Activated CD4-positive, CD25-positive, alpha-beta regulatory T cell treated with anti-CD3 and anti-CD28 coated beads, Interleukin-2, amount 50 U/mL, for 24 hours (primary cell): ENCODE data around the gene PPP2R5E.
"Not testable (repeated sequence)": the region's sequence is repeated elsewhere in the genome, so short reads cannot be mapped to it uniquely, and the experiment has no call there.

Source experiments
- ATAC-seq, 2 donors: fragments of 150-1000 bp; cut with Tn5 transposase; one replicate each; pipeline ENCODE4 v1.10.0; 2021; ENCODE audit warnings: mild to moderate bottlenecking in 1 of 2, moderate library complexity in 1 of 2

The PPP2R5E gene

GRCh38 chr14:63543000-63543825 is at the start of gene PPP2R5E:
Gene PPP2R5E (minus strand): TSS chr14:63543377. CDS start chr14:63539685, 3,692 bp downstream.
- peak; percentile 98 for ATAC-seq

- ATAC-seq = not testable (repeated sequence)
These were observed 39.9 kb upstream of the PPP2R5E start for GRCh38 chr14:63583046-63583445.

- ATAC-seq = no peak
These were observed 38.3 kb upstream of the PPP2R5E start for GRCh38 chr14:63581491-63581890.

- no peak for ATAC-seq
These were observed 35.1 kb upstream of the PPP2R5E start for GRCh38 chr14:63578300-63578699.

- ATAC-seq = no peak
These were observed 30.4 kb upstream of the PPP2R5E start for GRCh38 chr14:63573581-63573980.

GRCh38 chr14:63565448-63565847 is 22.3 kb upstream of the PPP2R5E start:
- ATAC-seq = no peak

- no peak for ATAC-seq
These were observed 21.1 kb upstream of the PPP2R5E start for GRCh38 chr14:63564318-63564717.

GRCh38 chr14:63563370-63564026 is 20.3 kb upstream of the PPP2R5E start:
- no peak for ATAC-seq

GRCh38 chr14:63562405-63562804 is 19.2 kb upstream of the PPP2R5E start:
- no peak for ATAC-seq

GRCh38 chr14:63555572-63555971 is 12.4 kb upstream of the PPP2R5E start:
- peak in 1 of 2 donors; percentile 27 for ATAC-seq

- ATAC-seq = no peak
These were observed 8.2 kb upstream of the PPP2R5E start for GRCh38 chr14:63551332-63551731.

GRCh38 chr14:63547798-63548335 is 4.7 kb upstream of the PPP2R5E start:
- ATAC-seq = no peak

- no peak for ATAC-seq
These were observed 2.3 kb upstream of the PPP2R5E start for GRCh38 chr14:63545431-63545830.

- ATAC-seq = no peak
These were observed 1.6 kb upstream of the PPP2R5E start for GRCh38 chr14:63544591-63545299.

- ATAC-seq = peak in 1 of 2 donors; percentile 15
These were observed 739 bp upstream of the PPP2R5E start for GRCh38 chr14:63543826-63544406.

- ATAC-seq = no peak
These were observed 762 bp downstream of the PPP2R5E start for GRCh38 chr14:63542231-63542999.

- no peak for ATAC-seq
These were observed 7.3 kb downstream of the PPP2R5E start for GRCh38 chr14:63535918-63536317.

- no peak for ATAC-seq
These were observed 9.7 kb downstream of the PPP2R5E start for GRCh38 chr14:63533474-63533873.

GRCh38 chr14:63524537-63525155 is 18.5 kb downstream of the PPP2R5E start:
- peak; percentile 76 to 86 for ATAC-seq

GRCh38 chr14:63523735-63524426 is 19.3 kb downstream of the PPP2R5E start:
- no peak for ATAC-seq

- ATAC-seq = not testable (repeated sequence)
These were observed 20.7 kb downstream of the PPP2R5E start for GRCh38 chr14:63522511-63522910.
